Endothelial cell (in vitro differentiated cells): ENCODE results near the gene C6orf89. TPM values are rescaled to one million over a fixed set of nuclear protein-coding genes. Genes with fewer than 3 reads are reported as not detected.
A peak's percentile ranks its signal among the peaks of the same experiment; 100 is the strongest.

Experiments
- DNase-seq: peaks from one replicate; pipeline ENCODE4 v3.0.0; 2021; ENCODE audit warnings: low spot score
- H3K27ac Mint-ChIP-seq: one replicate; pipeline ENCODE4 v1.8.0; 2021; ENCODE audit warnings: mixed read lengths, inconsistent platforms; ENCODE audit not compliant: unreplicated experiment
- H3K27me3 Mint-ChIP-seq: one replicate; pipeline ENCODE4 v1.8.0; 2021; ENCODE audit warnings: mild to moderate bottlenecking, moderate library complexity, mixed read lengths, inconsistent platforms; ENCODE audit not compliant: unreplicated experiment
- H3K36me3 Mint-ChIP-seq: one replicate; pipeline ENCODE4 v1.8.0; 2021; ENCODE audit warnings: mild to moderate bottlenecking, low read depth, mixed read lengths, inconsistent platforms; ENCODE audit not compliant: unreplicated experiment
- H3K4me1 Mint-ChIP-seq: one replicate; pipeline ENCODE4 v1.8.0; 2021; ENCODE audit warnings: mild to moderate bottlenecking, mixed read lengths, inconsistent platforms; ENCODE audit not compliant: unreplicated experiment
- H3K4me3 Mint-ChIP-seq: one replicate; pipeline ENCODE4 v1.8.0; 2021; ENCODE audit warnings: mild to moderate bottlenecking, mixed read lengths, inconsistent platforms; ENCODE audit not compliant: unreplicated experiment
- H3K9me3 Mint-ChIP-seq: one replicate; pipeline ENCODE4 v1.8.0; 2021; ENCODE audit warnings: mixed read lengths, inconsistent platforms; ENCODE audit not compliant: unreplicated experiment
- CTCF ChIP-seq: fragments of 200-600 bp; sonication (generic); IDR thresholded peaks from one replicate; pipeline ENCODE4 v1.5.0; 2021; ENCODE audit warnings: antibody characterized with exemption; ENCODE audit not compliant: unreplicated experiment
- total RNA-seq: library from RNA; stranded (reverse); fragmentation: NEBNext Ultra II Directional; extraction: Animal tissue kit (Norgen Biotek cat#: 25700); gene quantifications from one replicate; pipeline ENCODE4 v1.2.1, GENCODE V29; 2021; ENCODE audit not compliant: unreplicated experiment

The C6orf89 gene
- total RNA-seq, 1 donor from 2014 or later, result 43.2 TPM

GRCh38 chr6:36930483-36930882, 44.7 kb downstream of the C6orf89 start:
- Mint-ChIP-seq H3K4me1 (no peaks in the 10 kb centered on the region), H3K27ac (no peak overlapping the region)
- TF ChIP-seq CTCF, result no peak

GRCh38 chr6:36933102-36933501, 47.4 kb downstream of the C6orf89 start:
- no peak for TF ChIP-seq CTCF
- Mint-ChIP-seq H3K36me3 (no peaks in the 10 kb centered on the region), H3K4me3 (no peak overlapping the region), H3K9me3 (no peaks in the 10 kb centered on the region), H3K4me1 (no peaks in the 10 kb centered on the region), H3K27me3 (peaks cover 4% of the 10 kb centered on the region), H3K27ac (no peak overlapping the region)
- DNase-seq, result no peak

More at GRCh38 chr6:36930483-36930882, 44.7 kb downstream of the C6orf89 start:
- Mint-ChIP-seq H3K36me3 (no peaks in the 10 kb centered on the region), H3K4me3 (no peak overlapping the region), H3K9me3 (no peaks in the 10 kb centered on the region), H3K27me3 (no peaks in the 10 kb centered on the region)
- no peak for DNase-seq

GRCh38 chr6:36933519-36933918, 47.8 kb downstream of the C6orf89 start:
- Mint-ChIP-seq H3K36me3 (no peaks in the 10 kb centered on the region), H3K27ac (no peak overlapping the region), H3K4me3 (no peak overlapping the region), H3K27me3 (peaks cover 4% of the 10 kb centered on the region), H3K9me3 (no peaks in the 10 kb centered on the region), H3K4me1 (no peaks in the 10 kb centered on the region)
- no peak for TF ChIP-seq CTCF
- no peak for DNase-seq

- Mint-ChIP-seq H3K27ac (no peak overlapping the region), H3K36me3 (no peaks in the 10 kb centered on the region), H3K4me3 (no peak overlapping the region), H3K9me3 (no peaks in the 10 kb centered on the region), H3K4me1 (no peaks in the 10 kb centered on the region), H3K27me3 (peaks cover 6% of the 10 kb centered on the region)
- no peak for TF ChIP-seq CTCF
- no peak for DNase-seq
These were observed 49.1 kb downstream of the C6orf89 start for GRCh38 chr6:36934901-36935300.

- Mint-ChIP-seq H3K36me3 (peaks cover 4% of the 10 kb centered on the region), H3K9me3 (no peaks in the 10 kb centered on the region), H3K4me3 (no peak overlapping the region), H3K27me3 (peaks cover 8% of the 10 kb centered on the region), H3K4me1 (no peaks in the 10 kb centered on the region), H3K27ac (peak overlapping the region; percentile 24)
- TF ChIP-seq CTCF, result no peak
- DNase-seq, result no peak
These were observed 51.1 kb downstream of the C6orf89 start for GRCh38 chr6:36936824-36937223.
